ENCODE results near the gene LRSAM1.

GRCh38 chr9:127404631-127405030 lies 46.7 kb upstream of the LRSAM1 start:
- TF ChIP-seq REST (IDR thresholded peaks at IDR 0.05; ENCODE audit: insufficient read depth in 1 of 2, low read depth in 2 of 2, low read length in 2 of 2) (no peak), POLR2AphosphoS5 (IDR thresholded peaks at IDR 0.05; ENCODE audit: low read depth, low read length) (no peak), SIN3A (IDR thresholded peaks at IDR 0.05; ENCODE audit: borderline replicate concordance, insufficient read depth, low read length) (no peak), TAF1 (IDR thresholded peaks at IDR 0.05; ENCODE audit: borderline replicate concordance, insufficient read depth, low read length) (no peak), FOXP2 (optimal IDR thresholded peaks at IDR 0.05; ENCODE audit: borderline replicate concordance, extremely low read depth, extremely low read length, insufficient read depth) (no peak)
